NOMO-1 (cell line): ENCODE results near the gene SLC49A4.

Experiments used
- DNase-seq, 2 experiments: peaks; one replicate each; lab custom pipeline; 2025; ENCODE audit not compliant: unreplicated experiment in 2 of 2; lab: John Stamatoyannopoulos, UW

SLC49A4 gene

DNA sequence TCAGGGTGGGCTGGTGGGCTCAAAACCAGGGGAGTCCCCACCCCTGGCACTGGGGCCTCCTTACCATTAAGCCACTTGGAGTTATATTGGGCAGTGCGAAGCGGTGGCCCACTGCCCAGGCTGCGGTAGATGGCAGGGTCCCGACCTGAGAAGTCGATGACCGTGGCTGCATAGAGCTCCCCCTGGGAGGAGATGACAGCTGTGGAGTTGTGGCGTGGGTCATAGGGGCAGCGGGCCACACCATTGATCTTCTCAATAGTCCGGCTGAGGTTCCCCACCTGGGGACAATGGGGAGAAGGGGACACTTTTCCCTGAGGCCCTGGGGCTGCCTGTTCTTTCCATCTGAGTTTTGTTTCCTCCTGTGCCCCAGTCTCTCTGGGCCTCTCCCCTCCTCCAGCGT lies 132.9 kb downstream of the SLC49A4 start:
- DNase-seq = no peak

DNA sequence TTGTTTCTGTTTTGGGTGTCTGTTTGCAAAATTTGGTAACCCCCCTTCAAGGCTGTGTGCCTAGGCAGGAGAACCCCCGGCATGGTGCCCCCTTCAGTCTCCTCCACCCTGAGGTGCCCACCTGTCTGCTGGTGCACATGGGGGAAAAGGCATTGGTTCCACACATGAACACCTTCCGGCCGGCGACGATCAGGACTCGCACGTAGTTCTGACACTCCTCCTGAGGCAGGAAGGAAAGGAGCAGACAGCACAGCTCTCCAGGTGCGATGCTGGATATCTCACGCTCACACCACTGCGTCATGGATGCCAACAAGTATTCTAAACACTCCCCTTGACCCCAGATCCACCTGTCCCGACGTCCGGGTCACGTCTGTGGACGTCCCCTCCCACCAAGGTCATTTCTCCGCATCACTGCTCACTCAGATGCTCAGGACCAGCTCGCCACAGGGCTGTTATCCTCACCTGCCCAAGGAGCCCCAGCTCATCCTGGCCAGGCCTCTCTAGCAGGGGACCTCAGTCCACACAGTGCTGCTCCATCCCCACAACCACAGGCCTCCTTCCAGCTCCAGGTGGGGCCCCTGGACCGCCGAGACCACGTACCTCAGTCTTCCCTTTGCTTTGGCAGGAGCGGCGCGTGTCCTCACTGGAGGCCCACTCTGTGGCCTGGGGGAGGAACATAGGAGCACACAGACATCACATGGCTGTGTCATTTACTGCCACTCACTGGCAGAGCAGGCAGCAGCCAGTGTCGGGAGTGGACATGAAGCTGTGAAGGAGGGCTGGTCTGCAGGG lies 133.7 kb downstream of the SLC49A4 start:
- DNase-seq = no peak

- DNase-seq = no peak
Measured at GRCh38 chr3:122929188-122930062, 134.6 kb downstream of the SLC49A4 start.

DNA sequence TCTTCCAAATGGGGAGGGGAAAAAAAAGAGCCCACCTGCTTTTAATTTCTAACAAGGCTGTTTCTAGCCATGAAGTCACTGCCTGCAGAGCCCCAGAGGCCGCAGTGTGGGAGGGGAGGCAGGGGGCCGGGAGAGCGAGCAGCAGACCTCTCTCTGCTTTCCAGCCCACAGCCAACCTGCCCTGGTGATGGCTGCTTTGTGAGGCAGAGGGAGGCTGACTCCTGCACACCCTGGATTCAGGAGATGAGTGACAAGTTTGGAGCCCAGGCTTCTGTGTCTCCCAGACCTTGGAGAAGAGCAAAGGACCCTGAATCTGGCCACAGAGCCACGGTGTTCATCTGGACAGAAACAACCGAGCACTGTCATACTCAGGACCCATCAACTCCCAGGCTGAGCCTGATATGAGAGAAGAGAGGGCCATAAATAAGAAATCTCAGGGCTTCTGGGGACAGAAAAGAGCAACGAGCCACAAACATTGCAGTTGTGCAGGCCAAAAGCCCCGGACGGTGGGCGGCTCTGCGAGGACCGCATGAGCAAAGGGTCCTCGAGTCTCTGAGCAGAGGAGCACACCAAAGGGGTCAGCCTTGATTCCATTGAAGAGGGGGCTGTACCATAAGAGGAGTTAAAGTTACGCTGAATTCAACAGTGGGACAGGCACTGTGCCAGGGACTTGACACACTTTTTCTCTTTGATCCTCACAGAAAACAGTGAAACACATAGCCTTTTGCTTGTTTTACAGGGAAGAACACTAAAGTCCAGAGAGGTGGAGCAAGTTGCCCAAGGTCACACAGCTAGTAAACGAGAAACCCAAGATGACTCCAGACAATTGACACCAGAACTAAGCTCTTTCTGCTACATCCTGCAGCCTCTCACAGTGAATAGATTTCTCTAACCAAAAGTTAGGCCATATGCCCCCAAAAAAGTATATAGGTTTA lies 135.5 kb downstream of the SLC49A4 start:
- no peak for DNase-seq
